Stimulated activated CD4-positive, alpha-beta T cell treated with anti-CD3 and anti-CD28 coated beads, Interleukin-4, amount 100 ng/mL, for 24 hours (primary cell): ENCODE measurements around the gene MCC.

ENCODE experiments used
- DNase-seq: peaks from one replicate; pipeline ENCODE4 v3.0.0-alpha.2; 2020

MCC gene

GRCh38 chr5:113240951-113241726 is 247.1 kb downstream of the MCC start:
- DNase-seq = no peak

DNA sequence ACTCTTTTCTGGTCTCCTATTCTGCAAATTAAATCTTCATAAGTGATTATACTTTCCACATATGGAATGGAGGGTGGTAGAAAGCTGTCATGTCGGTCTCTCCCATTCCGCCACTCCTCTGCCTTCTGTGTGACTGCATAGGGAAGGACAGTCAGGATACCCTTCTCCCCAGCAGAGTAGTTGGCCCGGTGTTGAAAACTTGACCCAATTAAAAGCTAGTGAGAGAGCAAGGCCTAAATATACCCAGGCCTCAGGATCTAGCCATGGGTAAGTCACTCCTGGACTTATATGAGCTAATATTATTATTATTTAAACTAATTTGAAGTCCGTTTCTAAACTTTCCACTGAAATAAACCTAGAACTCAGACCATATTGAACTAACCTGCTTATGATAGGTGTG is 248.2 kb downstream of the MCC start:
- no peak for DNase-seq

DNA sequence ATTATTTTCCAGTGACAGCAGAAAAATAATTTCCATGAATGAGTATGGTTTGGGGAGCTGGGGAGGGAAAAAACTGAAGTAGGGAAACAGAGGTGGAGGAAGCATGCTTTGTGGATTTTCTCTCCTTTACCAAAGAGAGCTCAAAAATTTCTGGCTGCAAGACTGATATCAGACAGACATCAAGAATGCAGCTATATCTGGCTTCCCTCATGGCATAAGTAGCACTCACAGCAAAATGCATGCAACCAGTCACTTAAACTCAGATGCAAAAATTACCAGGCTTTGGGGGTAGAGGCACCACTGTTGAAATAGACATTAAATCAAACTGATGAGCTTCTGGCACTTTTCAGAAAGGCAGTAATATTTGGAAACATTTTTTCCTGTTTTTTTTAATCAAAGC is 250.4 kb downstream of the MCC start:
- DNase-seq = no peak

GRCh38 chr5:113236536-113237288 is 251.5 kb downstream of the MCC start:
- no peak for DNase-seq

- no peak for DNase-seq
Measured at GRCh38 chr5:113235884-113236283, 252.4 kb downstream of the MCC start.

- DNase-seq = no peak
Measured at GRCh38 chr5:113234546-113234945, 253.7 kb downstream of the MCC start.

DNA sequence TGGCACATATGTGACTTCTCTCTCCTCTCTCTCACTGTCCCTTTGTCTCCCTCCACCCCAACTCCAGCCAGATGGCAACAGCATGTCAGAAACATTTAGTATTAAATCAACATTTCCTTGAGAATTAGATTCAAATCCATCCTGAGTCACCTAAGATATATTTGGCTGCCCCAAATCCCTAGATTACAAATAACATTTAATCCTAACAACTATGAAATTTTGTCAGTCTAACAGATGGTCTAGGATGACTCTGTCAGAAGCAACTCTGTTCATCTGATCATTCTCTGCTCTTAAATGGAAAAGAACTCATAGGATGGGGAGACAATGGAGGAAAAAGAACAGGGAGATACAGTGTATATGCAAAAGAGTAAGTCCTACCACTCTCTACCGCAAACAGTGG is 254.6 kb downstream of the MCC start:
- no peak for DNase-seq

GRCh38 chr5:113232667-113233066 is 255.6 kb downstream of the MCC start:
- no peak for DNase-seq

DNA sequence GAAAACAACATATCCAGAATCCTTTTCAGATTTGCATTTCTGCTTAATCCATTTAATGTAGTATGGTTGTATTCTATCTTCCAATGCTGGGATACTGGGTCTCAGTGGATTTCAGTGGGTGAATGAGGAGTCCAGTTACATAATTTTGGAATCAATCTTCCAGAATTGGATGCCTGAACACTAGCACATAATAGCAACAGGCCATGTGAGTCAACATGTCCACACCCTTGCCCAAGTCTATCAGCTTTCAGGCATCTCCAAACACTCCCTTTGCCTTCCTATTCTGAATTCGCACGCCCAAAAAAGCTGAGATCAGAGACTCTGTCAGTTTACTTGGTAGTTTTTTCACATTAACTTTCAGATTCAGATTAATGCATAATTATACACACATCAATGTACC is 256.0 kb downstream of the MCC start:
- DNase-seq = no peak

DNA sequence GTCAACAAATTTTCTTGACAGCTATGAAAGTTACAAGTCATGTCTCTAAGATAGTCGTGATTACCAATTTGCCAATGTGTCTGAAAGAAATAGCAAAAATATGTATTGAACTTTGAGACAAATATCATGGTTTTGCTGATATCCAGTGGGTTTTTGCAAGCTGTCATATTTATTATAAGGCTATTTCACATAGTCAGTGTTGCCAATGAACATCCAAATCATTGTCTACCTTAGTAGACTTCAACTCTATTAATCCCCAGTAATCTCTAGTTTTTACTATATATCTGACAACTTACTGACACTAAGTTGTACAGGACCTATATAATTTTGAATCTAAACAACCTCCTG is 256.6 kb downstream of the MCC start:
- DNase-seq = no peak

- no peak for DNase-seq
Measured at GRCh38 chr5:113230711-113231652, 257.3 kb downstream of the MCC start.

DNA sequence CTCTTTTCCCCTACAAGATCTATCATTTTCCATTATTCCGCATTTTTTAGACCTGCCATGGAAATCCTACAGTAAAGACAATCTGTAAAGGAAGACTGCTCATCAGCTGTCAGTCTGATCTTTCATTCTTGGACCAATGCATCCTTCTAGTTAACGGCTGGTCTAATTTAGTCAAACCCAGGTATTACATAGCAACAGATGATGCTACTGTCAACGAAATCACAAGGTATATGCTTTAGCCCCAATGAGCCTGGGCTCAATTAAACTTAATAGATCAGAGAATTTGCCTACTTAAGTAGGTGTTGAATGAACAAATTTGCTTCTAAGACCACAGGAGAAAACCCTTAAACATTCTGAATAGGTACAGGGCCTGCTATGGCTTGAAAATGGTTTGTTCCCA is 260.5 kb downstream of the MCC start:
- no peak for DNase-seq

- no peak for DNase-seq
Measured at GRCh38 chr5:113226116-113226736, 262.0 kb downstream of the MCC start.

- DNase-seq = no peak
Measured at GRCh38 chr5:113225259-113225658, 263.0 kb downstream of the MCC start.

DNA sequence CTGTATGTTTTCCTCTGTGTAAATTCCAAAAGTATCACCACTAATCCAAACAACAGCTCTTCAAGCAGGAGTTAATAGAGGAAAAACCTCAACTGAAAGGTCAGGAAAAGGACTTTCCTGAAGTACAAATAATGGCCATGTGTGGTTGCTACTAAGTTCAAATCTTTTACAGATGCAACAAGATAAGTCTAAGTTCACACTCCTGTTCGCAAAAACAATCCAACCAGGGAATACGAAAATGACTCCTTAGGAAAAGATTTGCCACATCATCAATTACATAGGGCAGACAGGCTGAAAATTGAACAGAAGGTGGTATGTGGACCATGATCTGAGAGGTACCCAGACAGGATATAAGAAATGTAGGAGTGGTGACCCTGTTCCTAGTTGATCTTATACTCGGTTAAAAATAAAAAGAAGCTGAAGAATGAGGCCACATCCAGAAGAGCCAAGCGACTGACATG is 263.6 kb downstream of the MCC start:
- DNase-seq = no peak

DNA sequence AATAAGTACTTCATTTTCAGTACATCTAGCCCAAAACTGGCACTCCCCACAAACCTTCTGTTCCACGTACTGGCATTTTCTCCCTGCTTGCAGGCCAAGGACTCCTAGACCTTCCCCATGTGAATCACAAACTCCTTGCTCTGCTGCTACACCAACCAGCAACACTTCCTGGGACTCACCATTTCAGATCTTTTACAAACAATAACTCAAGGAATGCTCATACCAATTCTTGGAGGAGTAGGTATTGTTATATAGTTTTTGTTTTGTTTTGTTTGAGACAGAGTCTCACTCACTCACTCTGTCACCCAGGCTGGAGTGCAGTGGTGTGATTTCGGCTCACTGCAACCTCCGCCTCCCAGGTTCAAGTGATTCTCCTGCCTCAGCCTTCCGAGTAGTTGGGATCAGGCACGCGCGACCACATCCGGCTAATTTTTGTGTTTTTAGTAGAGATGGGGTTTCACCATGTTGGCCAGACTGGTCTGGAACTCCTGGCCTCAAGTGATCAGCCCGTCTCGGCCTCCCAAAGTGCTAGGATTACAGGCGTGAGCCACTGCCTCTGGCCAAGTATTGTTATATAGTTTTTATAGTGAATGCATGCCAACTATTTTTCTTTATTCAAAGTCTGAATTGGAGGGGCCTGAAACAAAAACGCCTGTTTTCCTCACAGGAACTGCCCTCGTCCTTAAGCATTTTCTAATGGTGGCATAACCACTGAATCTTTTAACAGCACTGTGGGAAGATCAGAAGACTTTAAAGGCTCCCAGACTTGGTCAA is 264.2 kb downstream of the MCC start:
- DNase-seq = no peak

DNA sequence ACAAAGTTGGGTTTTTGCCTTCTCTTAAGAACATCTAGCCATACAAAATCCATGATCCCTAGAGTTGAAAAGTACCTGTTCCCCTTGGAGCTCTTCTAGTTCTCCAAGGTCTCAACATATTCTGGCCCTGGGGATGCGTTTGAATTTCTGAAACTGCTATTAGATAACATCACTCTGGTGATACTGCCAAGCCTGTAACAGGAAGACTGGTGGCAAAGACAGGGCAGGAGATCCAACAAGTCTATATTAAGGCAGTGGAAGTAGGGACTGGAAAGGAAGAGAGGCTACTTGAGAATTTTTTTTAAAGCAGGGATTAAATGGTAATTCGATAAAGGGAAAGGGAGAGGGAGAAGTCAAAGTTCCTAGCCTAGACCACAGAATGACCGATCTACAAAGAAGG is 264.9 kb downstream of the MCC start:
- DNase-seq = no peak

DNA sequence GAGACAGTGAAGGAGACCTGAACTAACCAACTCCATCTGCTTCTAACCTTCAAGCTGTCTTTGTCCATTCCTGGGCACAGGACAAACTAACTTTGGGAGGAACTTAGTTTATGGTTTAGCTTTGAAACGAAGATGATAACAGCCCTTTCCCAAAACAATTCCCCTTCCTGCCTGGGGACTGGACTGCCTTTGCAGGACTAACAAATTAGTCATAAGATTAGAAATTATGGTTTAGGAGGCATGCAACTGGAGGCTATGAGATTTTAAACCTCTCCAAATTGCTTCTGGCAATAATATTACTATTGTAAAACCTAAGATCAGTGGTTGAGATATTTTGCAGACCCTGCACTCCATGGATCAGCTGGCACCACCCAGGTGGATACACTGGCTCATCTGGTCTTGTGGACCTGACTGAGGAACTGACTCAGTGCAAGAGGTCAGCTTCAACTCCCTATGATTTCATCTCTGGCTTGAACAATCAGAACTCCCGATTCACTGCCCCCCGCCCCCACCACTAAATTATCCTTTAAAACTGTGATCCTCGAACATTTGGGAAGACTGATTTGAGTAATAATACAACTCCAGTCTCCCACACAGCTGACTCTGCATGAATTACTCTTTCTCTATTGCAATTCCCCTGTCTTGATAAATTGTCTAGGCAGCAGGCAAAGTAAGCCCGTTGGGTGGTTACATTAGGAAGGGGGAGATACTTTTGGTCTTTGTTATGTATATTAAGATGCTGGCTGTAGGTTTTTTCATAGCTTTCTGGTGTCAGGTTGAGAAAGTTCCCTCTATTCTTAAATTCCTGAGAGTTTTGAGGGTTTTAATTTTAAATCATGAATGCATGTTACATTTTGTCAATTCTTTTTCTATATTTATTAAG is 266.7 kb downstream of the MCC start:
- DNase-seq = no peak

- no peak for DNase-seq
Measured at GRCh38 chr5:113219695-113220094, 268.6 kb downstream of the MCC start.

GRCh38 chr5:113218906-113219517 is 269.2 kb downstream of the MCC start:
- DNase-seq = no peak

DNA sequence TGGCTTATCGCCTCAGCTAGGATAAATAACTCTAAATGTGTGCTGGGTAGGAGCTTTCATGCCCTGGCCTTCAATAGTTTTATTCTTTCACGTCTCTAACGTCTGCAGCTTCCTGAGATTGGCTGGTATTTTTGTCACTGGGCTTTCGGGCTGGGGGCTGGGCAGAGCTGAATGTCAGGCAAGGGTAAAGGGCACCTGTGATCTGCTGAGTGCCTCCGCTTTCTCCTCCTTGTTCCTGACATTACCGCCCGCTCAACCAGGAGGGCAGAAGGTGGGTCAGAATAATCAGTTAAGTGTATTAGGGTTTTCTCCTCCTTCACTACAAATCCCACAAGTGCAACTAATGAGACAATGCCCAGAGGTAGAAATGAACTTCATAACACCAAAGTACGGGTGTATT is 270.1 kb downstream of the MCC start:
- DNase-seq = no peak
